ENCODE data around the gene MGAM2.

MGAM2 gene

DNA sequence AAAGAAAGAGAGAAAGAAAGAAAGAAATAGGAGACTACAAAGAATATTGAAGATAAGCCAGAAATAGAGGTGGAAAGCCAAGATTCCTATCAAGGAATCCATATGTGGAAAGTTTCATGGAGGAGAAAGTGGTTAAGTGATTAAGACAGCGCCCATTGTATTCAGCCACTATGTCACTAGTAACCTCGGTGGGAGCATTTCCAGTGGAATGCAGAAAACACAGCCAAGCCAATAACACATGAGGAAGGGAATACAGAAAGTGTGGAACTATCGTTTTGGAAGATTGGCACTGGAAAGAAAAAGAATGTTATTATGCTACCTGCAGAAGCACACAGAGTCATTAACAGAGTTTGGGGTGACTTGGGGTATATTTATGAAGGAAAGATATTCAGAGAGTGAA, 2.7 kb downstream of the MGAM2 start:
- no peaks in the 10 kb centered on the region for H3K9me3 ChIP-seq (ENCODE audit: control insufficient read depth in 2 of 2, low read length in 2 of 2)
- no peak overlapping the region for H3K9ac ChIP-seq (ENCODE audit: low read depth in 1 of 2, low read length in 2 of 2)
- H3K4me3 ChIP-seq (ENCODE audit: low read length in 2 of 2) = no peak overlapping the region
- no peaks in the 10 kb centered on the region for H3K27me3 ChIP-seq (ENCODE audit: control insufficient read depth in 2 of 2, insufficient read depth in 2 of 2, low read length in 2 of 2)
- H3K4me1 ChIP-seq (ENCODE audit: control insufficient read depth in 2 of 2, insufficient read depth in 2 of 2, low read length in 2 of 2) = peaks cover 2 to 4% of the 10 kb centered on the region in 2 donors
- H3K27ac ChIP-seq (ENCODE audit: low read depth in 2 of 2, low read length in 2 of 2) = no peak overlapping the region
- no peaks in the 10 kb centered on the region for H3K36me3 ChIP-seq (ENCODE audit: control insufficient read depth in 2 of 2, insufficient read depth in 2 of 2, low read length in 2 of 2)

DNA sequence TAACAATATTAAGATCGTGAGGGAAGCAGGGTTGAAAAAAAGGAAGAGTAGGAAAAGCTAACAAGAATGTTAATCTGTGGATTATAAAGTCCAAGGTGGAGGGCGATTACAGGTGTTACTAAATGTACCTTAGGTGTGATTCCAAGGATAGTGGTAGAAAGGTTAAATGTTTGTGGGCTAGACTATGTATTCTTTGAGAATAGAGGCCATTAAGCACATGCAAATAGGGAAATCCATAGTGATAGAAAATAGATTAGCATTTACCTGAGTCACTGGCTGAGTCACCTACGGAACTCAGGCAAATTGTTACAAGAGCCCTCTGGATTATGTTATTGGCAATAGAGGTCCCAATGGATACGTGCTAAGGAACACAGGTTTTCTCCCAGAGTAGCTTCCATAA, 9.0 kb downstream of the MGAM2 start:
- Histone ChIP-seq H3K27ac (ENCODE audit: low read depth in 2 of 2, low read length in 2 of 2) (no peak overlapping the region), H3K27me3 (ENCODE audit: control insufficient read depth in 2 of 2, insufficient read depth in 2 of 2, low read length in 2 of 2) (no peaks in the 10 kb centered on the region), H3K9ac (ENCODE audit: low read depth in 1 of 2, low read length in 2 of 2) (no peak overlapping the region), H3K4me3 (ENCODE audit: low read length in 2 of 2) (no peak overlapping the region), H3K4me1 (ENCODE audit: control insufficient read depth in 2 of 2, insufficient read depth in 2 of 2, low read length in 2 of 2) (no peaks in the 10 kb centered on the region), H3K9me3 (ENCODE audit: control insufficient read depth in 2 of 2, low read length in 2 of 2) (no peaks in the 10 kb centered on the region), H3K36me3 (ENCODE audit: control insufficient read depth in 2 of 2, insufficient read depth in 2 of 2, low read length in 2 of 2) (no peaks in the 10 kb centered on the region)

- H3K9ac ChIP-seq (ENCODE audit: low read depth in 1 of 2, low read length in 2 of 2) = no peak overlapping the region
- H3K4me3 ChIP-seq (ENCODE audit: low read length in 2 of 2) = no peak overlapping the region
- H3K27me3 ChIP-seq (ENCODE audit: control insufficient read depth in 2 of 2, insufficient read depth in 2 of 2, low read length in 2 of 2) = no peaks in the 10 kb centered on the region
- H3K36me3 ChIP-seq (ENCODE audit: control insufficient read depth in 2 of 2, insufficient read depth in 2 of 2, low read length in 2 of 2) = no peaks in the 10 kb centered on the region
- H3K27ac ChIP-seq (ENCODE audit: low read depth in 2 of 2, low read length in 2 of 2) = no peak overlapping the region
- H3K9me3 ChIP-seq (ENCODE audit: control insufficient read depth in 2 of 2, low read length in 2 of 2) = no peaks in the 10 kb centered on the region
- no peaks in the 10 kb centered on the region for H3K4me1 ChIP-seq (ENCODE audit: control insufficient read depth in 2 of 2, insufficient read depth in 2 of 2, low read length in 2 of 2)
These were observed 11.7 kb downstream of the MGAM2 start for GRCh38 chr7:142123184-142123583.

DNA sequence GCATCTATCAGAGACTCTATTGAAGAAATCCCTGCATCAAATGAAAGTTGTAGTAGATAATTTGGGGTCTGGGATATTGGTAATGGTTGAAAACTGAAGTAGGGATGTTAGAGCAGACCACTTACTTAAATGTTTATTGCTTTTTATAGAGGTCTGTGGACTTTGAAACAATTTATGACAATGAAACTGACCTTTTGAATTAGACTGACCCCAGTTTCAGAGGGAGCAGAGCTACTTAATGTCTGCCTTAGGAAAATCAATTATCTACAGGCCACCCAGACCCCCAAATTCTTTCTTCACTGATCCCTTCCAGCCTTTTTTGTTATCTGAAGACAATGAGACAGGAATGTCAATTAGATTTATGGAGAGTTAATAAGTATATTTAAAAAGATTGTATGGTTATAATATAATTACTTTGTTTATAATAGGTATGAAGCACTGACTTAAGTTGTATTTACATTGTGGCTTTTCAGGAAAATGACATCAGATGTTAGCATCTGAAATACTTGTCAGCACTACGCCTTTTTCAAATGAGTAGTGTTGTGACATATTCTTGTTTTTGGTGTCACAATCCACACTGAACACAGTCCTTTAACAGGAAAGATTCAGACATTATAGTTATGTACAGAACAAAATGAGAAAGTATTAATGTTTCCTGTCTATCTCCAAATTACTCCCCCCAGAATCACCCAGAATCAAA, 13.9 kb downstream of the MGAM2 start:
- Histone ChIP-seq H3K27ac (ENCODE audit: low read depth in 2 of 2, low read length in 2 of 2) (no peak overlapping the region), H3K27me3 (ENCODE audit: control insufficient read depth in 2 of 2, insufficient read depth in 2 of 2, low read length in 2 of 2) (no peaks in the 10 kb centered on the region), H3K36me3 (ENCODE audit: control insufficient read depth in 2 of 2, insufficient read depth in 2 of 2, low read length in 2 of 2) (no peaks in the 10 kb centered on the region), H3K9me3 (ENCODE audit: control insufficient read depth in 2 of 2, low read length in 2 of 2) (no peaks in the 10 kb centered on the region), H3K4me3 (ENCODE audit: low read length in 2 of 2) (no peak overlapping the region), H3K4me1 (ENCODE audit: control insufficient read depth in 2 of 2, insufficient read depth in 2 of 2, low read length in 2 of 2) (peaks cover 0 to 3% of the 10 kb centered on the region in 2 donors), H3K9ac (ENCODE audit: low read depth in 1 of 2, low read length in 2 of 2) (no peak overlapping the region)

DNA sequence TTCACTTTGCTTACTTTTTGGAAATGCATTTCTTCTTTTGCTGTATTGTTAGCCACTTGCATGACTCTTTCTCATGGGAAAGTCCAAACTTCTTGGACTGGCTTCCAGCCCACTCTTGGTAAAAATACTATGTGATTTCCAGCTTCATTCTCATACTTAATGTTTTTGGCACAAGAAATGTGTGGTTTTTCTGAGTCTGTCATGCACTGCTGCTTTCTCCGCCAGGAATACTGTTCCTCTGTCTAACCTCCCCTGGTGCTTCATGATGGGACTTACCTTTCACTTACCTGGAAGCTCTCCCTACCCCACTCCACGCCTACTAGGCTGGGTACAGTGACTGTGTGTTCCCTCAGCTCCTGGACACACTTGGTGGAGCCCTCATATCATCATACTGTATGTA, 18.7 kb downstream of the MGAM2 start:
- H3K27ac ChIP-seq (ENCODE audit: low read depth in 2 of 2, low read length in 2 of 2) = no peak overlapping the region
- peaks cover 0 to 6% of the 10 kb centered on the region in 2 donors for H3K4me1 ChIP-seq (ENCODE audit: control insufficient read depth in 2 of 2, insufficient read depth in 2 of 2, low read length in 2 of 2)
- H3K4me3 ChIP-seq (ENCODE audit: low read length in 2 of 2) = no peak overlapping the region
- no peaks in the 10 kb centered on the region for H3K9me3 ChIP-seq (ENCODE audit: control insufficient read depth in 2 of 2, low read length in 2 of 2)
- H3K36me3 ChIP-seq (ENCODE audit: control insufficient read depth in 2 of 2, insufficient read depth in 2 of 2, low read length in 2 of 2) = no peaks in the 10 kb centered on the region
- no peaks in the 10 kb centered on the region for H3K27me3 ChIP-seq (ENCODE audit: control insufficient read depth in 2 of 2, insufficient read depth in 2 of 2, low read length in 2 of 2)
- no peak overlapping the region for H3K9ac ChIP-seq (ENCODE audit: low read depth in 1 of 2, low read length in 2 of 2)

DNA sequence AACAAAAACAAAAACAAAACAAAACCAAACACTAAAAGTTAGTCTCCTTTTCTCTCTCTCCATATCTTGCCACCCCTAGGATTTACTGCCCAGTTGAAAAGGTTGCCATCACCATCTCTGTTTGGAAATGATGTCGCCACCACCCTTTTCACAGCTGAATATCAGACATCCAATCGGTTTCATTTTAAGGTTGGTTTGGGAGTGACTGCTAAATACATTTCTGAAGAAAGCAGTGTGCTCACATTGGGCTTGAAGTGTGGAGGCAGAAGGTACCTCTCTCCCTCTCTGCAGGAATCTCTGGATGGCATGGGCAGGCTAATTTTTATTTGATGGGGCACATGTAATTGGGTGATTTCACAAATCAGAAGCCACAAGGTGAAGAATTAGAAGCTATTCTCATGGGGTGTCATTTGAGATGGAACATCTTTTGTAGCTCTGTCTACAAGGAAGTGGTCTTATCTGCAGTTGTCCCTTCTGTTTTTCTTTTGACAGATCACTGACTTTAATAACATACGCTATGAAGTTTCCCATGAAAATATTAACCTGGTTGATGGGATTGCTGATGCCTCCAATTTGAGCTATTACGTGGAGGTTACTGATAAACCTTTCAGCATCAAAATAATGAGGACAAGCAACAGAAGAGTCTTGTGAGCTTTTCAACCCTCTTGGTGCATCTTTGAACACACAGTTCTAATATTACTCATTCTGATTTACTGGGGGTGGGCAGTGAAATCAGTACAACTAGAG, 20.1 kb downstream of the MGAM2 start:
- Histone ChIP-seq H3K9ac (ENCODE audit: low read depth in 1 of 2, low read length in 2 of 2) (no peak overlapping the region), H3K36me3 (ENCODE audit: control insufficient read depth in 2 of 2, insufficient read depth in 2 of 2, low read length in 2 of 2) (no peaks in the 10 kb centered on the region), H3K9me3 (ENCODE audit: control insufficient read depth in 2 of 2, low read length in 2 of 2) (no peaks in the 10 kb centered on the region), H3K4me3 (ENCODE audit: low read length in 2 of 2) (no peak overlapping the region), H3K27ac (ENCODE audit: low read depth in 2 of 2, low read length in 2 of 2) (no peak overlapping the region), H3K27me3 (ENCODE audit: control insufficient read depth in 2 of 2, insufficient read depth in 2 of 2, low read length in 2 of 2) (no peaks in the 10 kb centered on the region), H3K4me1 (ENCODE audit: control insufficient read depth in 2 of 2, insufficient read depth in 2 of 2, low read length in 2 of 2) (peaks cover 0 to 6% of the 10 kb centered on the region in 2 donors)

DNA sequence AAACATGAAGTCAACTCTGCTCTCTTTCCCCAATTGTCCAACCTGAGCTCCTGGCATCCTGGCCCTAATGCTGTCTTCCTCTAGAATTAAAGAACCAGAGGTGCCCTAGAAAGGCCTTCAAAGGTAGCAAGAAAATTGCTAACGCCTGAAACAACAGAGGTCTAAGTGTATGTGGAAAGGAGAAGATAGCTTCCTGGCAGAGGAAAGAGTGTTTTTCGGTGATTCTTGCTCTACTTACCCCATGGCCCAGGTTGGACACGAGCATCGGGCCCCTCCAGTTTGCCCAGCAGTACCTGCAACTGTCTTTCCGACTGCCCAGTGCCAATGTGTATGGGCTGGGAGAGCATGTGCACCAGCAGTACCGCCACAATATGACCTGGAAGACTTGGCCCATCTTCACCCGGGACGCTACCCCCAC, 22.2 kb downstream of the MGAM2 start:
- Histone ChIP-seq H3K9ac (ENCODE audit: low read depth in 1 of 2, low read length in 2 of 2) (no peak overlapping the region), H3K4me3 (ENCODE audit: low read length in 2 of 2) (no peak overlapping the region), H3K27me3 (ENCODE audit: control insufficient read depth in 2 of 2, insufficient read depth in 2 of 2, low read length in 2 of 2) (no peaks in the 10 kb centered on the region), H3K36me3 (ENCODE audit: control insufficient read depth in 2 of 2, insufficient read depth in 2 of 2, low read length in 2 of 2) (no peaks in the 10 kb centered on the region), H3K27ac (ENCODE audit: low read depth in 2 of 2, low read length in 2 of 2) (no peak overlapping the region), H3K4me1 (ENCODE audit: control insufficient read depth in 2 of 2, insufficient read depth in 2 of 2, low read length in 2 of 2) (peaks cover 0 to 6% of the 10 kb centered on the region in 2 donors), H3K9me3 (ENCODE audit: control insufficient read depth in 2 of 2, low read length in 2 of 2) (no peaks in the 10 kb centered on the region)

- H3K9me3 ChIP-seq (ENCODE audit: control insufficient read depth in 2 of 2, low read length in 2 of 2) = no peaks in the 10 kb centered on the region
- no peaks in the 10 kb centered on the region for H3K36me3 ChIP-seq (ENCODE audit: control insufficient read depth in 2 of 2, insufficient read depth in 2 of 2, low read length in 2 of 2)
- no peak overlapping the region for H3K9ac ChIP-seq (ENCODE audit: low read depth in 1 of 2, low read length in 2 of 2)
- H3K27me3 ChIP-seq (ENCODE audit: control insufficient read depth in 2 of 2, insufficient read depth in 2 of 2, low read length in 2 of 2) = no peaks in the 10 kb centered on the region
- no peak overlapping the region for H3K27ac ChIP-seq (ENCODE audit: low read depth in 2 of 2, low read length in 2 of 2)
- H3K4me1 ChIP-seq (ENCODE audit: control insufficient read depth in 2 of 2, insufficient read depth in 2 of 2, low read length in 2 of 2) = peaks cover 0 to 6% of the 10 kb centered on the region in 2 donors
- H3K4me3 ChIP-seq (ENCODE audit: low read length in 2 of 2) = no peak overlapping the region
These were observed 23.4 kb downstream of the MGAM2 start for GRCh38 chr7:142134909-142135308.

DNA sequence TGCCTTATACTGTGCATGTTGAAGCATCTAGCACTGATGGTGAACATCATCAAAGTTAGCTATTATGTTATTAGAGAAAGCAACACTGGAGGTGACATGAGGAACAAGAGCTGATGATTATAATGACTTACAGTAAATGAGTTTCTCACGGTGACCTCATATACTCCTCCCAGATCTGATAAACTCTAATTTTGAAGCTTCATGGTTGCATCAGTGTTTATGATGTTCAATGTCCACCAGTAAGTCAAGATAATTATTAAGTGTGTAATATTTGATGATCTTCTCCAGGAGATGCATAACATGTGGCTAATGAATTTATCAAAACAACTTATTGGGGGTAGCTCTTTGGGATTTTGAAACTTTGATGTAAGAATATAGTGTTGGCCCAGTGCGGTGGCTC, 27.5 kb downstream of the MGAM2 start:
- Histone ChIP-seq H3K4me1 (ENCODE audit: control insufficient read depth in 2 of 2, insufficient read depth in 2 of 2, low read length in 2 of 2) (no peaks in the 10 kb centered on the region), H3K4me3 (ENCODE audit: low read length in 2 of 2) (no peak overlapping the region), H3K36me3 (ENCODE audit: control insufficient read depth in 2 of 2, insufficient read depth in 2 of 2, low read length in 2 of 2) (no peaks in the 10 kb centered on the region), H3K9me3 (ENCODE audit: control insufficient read depth in 2 of 2, low read length in 2 of 2) (no peaks in the 10 kb centered on the region), H3K27me3 (ENCODE audit: control insufficient read depth in 2 of 2, insufficient read depth in 2 of 2, low read length in 2 of 2) (no peaks in the 10 kb centered on the region), H3K27ac (ENCODE audit: low read depth in 2 of 2, low read length in 2 of 2) (no peak overlapping the region), H3K9ac (ENCODE audit: low read depth in 1 of 2, low read length in 2 of 2) (no peak overlapping the region)

DNA sequence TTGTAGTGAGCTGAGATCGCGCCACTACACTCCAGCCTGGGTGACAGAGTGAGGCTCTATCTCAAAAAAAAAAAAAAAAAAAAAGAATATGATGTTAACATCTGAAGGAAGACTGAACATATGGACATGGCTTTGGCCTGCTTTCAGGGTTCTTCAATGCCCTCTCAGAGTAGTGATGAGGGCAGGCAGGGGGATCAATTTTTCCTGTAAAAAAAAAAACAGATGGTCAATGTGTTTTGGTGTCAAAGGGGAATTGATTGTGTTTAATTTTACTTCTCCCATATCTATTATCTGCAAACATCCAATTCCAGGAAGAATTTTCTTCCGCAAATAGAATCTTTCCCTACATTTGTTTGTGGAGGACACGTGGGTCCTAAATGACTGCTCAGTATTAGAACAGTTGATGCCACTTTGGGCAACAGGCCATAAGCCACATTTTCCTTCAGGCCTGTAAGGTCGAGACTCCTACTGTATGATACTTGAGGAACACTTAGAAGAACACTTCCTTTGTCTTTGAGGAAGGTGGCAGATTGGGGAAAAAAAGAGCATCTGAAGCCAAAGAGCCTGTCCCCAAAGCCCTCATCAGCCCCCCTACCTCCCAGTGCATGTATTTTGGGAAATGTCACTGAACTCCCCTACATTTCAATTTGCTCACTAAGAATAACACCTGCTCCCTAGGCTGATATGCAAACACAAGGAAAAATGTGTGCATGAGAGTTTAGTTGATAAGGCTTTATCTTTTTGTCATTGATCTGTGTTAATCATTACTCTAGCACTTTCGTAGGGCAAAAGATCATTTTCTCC, 28.3 kb downstream of the MGAM2 start:
- no peak overlapping the region for H3K27ac ChIP-seq (ENCODE audit: low read depth in 2 of 2, low read length in 2 of 2)
- no peaks in the 10 kb centered on the region for H3K4me1 ChIP-seq (ENCODE audit: control insufficient read depth in 2 of 2, insufficient read depth in 2 of 2, low read length in 2 of 2)

More for the DNA sequence above, 28.3 kb downstream of the MGAM2 start:
- Histone ChIP-seq H3K9me3 (ENCODE audit: control insufficient read depth in 2 of 2, low read length in 2 of 2) (no peaks in the 10 kb centered on the region), H3K9ac (ENCODE audit: low read depth in 1 of 2, low read length in 2 of 2) (no peak overlapping the region), H3K36me3 (ENCODE audit: control insufficient read depth in 2 of 2, insufficient read depth in 2 of 2, low read length in 2 of 2) (no peaks in the 10 kb centered on the region), H3K27me3 (ENCODE audit: control insufficient read depth in 2 of 2, insufficient read depth in 2 of 2, low read length in 2 of 2) (no peaks in the 10 kb centered on the region), H3K4me3 (ENCODE audit: low read length in 2 of 2) (no peak overlapping the region)

Data from mucosa of rectum (tissue), 2 donors.